NK-92 (cell line): ENCODE measurements around the gene COL11A2.

Experiments
- DNase-seq: peaks from one replicate; lab custom pipeline; 2025; ENCODE audit not compliant: unreplicated experiment; lab: John Stamatoyannopoulos, UW

The COL11A2 gene

GRCh38 chr6:33193619-33194018 is 1.4 kb upstream of the COL11A2 start:
- no peak for DNase-seq

- no peak for DNase-seq
Measured at GRCh38 chr6:33192671-33193602, 670 bp upstream of the COL11A2 start.

- no peak for DNase-seq
Measured at GRCh38 chr6:33191383-33192104, 723 bp downstream of the COL11A2 start.

- no peak for DNase-seq
Measured at GRCh38 chr6:33190504-33191107, 1.7 kb downstream of the COL11A2 start.

GRCh38 chr6:33189625-33190448 is 2.4 kb downstream of the COL11A2 start:
- no peak for DNase-seq

GRCh38 chr6:33189164-33189563 is 3.1 kb downstream of the COL11A2 start:
- no peak for DNase-seq

- DNase-seq = no peak
Measured at GRCh38 chr6:33187809-33188208, 4.5 kb downstream of the COL11A2 start.

- DNase-seq = no peak
Measured at GRCh38 chr6:33185654-33186187, 6.5 kb downstream of the COL11A2 start.

- no peak for DNase-seq
Measured at GRCh38 chr6:33185190-33185589, 7.1 kb downstream of the COL11A2 start.

GRCh38 chr6:33183071-33183683 is 9.1 kb downstream of the COL11A2 start:
- DNase-seq = no peak

GRCh38 chr6:33181141-33181540 is 11.1 kb downstream of the COL11A2 start:
- DNase-seq = no peak

- no peak for DNase-seq
Measured at GRCh38 chr6:33178755-33179475, 13.4 kb downstream of the COL11A2 start.

- no peak for DNase-seq
Measured at GRCh38 chr6:33177552-33178446, 14.5 kb downstream of the COL11A2 start.

GRCh38 chr6:33176906-33177305 is 15.4 kb downstream of the COL11A2 start:
- no peak for DNase-seq

- no peak for DNase-seq
Measured at GRCh38 chr6:33175436-33176069, 16.7 kb downstream of the COL11A2 start.

- DNase-seq = no peak
Measured at GRCh38 chr6:33174784-33175183, 17.5 kb downstream of the COL11A2 start.

GRCh38 chr6:33173535-33174180 is 18.6 kb downstream of the COL11A2 start:
- DNase-seq = no peak
